ENCODE data around the gene PMIS2.

The PMIS2 gene

DNA sequence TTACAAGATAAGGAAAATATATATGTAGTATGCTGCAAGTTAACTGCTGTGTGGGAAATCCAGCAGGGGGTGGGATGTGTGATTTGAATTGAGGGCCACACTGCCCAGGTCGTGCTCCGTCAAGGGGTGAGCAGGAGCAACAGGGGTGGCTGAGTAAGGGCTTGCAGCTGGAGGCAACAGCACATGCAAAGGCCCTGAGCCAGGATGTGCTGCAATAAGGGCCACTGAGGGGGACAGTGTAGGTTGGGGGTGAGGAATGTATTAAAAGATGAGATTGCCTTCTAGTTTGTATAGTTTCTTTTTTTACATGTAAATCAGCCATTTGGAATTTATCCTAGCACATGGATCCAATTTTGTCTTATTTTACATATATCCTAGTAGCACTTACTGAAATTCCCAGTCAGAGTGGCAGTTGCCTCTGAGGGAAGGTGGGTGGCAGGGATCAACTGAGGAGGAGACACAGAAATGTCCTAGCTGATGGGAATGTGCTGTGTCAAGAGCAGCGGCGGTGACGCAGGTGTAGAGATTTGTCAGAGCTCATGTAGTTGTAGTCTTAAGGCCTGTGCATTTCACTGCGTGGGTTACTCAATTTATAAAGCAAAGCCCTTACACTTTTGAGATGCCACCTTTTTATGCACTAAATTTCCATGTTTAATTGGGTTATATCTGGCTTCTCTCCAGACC lies 37.5 kb downstream of the PMIS2 start:
- DNase-seq (ENCODE audit: insufficient read length, low spot score) (no peak), FAIRE-seq (no peak)

DNA sequence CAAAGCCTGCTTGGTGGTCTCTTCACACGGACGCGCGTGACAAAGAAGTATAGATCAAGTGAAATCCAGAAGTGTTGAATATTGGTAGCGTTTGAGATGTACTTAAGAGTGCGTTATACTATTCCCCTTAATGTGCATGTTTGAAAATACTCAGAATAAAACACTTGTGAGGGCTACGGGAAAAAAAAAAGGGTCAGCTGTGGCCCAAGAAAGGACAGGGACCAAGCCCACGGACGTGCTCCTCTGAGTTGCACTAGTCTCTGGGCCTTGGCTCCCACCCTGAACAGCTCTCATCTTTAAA lies 42.2 kb downstream of the PMIS2 start:
- DNase-seq (ENCODE audit: insufficient read length, low spot score) (no peak), FAIRE-seq (no peak)

GRCh38 chr19:35628565-35629331 lies 42.8 kb downstream of the PMIS2 start, which contains the start of gene RBM42:
TSS of gene RBM42 (plus strand) at chr19:35629036. CDS start at chr19:35629154, 118 bp downstream.
- DNase-seq (ENCODE audit: insufficient read length, low spot score) (peak; percentile 99), FAIRE-seq (peak; percentile 99)

DNA sequence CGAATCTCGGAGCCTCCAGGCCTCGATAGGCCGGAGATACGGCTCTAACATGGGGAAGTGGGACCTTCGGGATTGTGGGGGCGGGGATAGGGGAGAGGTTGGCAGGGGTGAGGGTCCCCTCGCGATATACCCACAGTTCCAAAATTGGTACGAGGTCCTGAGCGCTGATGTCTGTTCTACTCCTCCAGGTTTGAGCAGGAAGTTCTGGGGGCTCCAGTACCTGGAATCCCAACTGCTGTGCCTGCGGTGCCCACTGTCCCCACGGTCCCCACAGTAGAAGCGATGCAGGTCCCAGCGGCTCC lies 43.3 kb downstream of the PMIS2 start:
- DNase-seq (ENCODE audit: insufficient read length, low spot score), result no peak
- no peak for FAIRE-seq

DNA sequence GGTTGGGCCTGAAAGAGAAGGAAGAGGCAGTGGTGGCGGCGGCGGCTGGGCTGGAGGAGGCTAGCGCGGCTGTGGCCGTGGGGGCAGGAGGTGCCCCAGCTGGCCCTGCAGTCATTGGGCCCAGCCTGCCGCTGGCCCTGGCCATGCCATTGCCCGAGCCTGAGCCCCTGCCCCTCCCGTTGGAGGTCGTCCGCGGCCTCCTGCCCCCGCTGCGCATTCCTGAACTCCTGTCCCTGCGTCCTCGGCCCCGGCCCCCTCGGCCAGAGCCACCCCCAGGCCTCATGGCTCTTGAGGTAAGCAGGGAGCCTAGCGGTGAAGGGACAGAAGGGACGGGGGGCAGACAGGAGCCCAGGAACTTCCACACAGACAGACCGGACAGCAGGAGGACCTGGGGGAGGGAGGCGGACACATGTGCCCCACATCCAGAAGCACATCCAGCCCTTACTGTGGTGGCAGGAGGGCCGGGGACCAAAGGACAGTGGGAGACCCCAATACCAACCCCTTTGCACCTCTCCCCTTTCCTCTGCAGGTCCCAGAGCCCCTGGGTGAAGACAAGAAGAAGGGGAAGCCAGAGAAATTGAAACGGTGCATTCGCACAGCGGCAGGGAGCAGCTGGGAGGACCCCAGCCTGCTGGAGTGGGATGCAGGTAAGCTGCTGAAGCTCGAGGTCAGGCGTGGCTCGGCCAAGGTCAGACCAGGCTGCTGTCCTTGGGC lies 47.9 kb downstream of the PMIS2 start:
- FAIRE-seq (no peak), DNase-seq (ENCODE audit: insufficient read length, low spot score) (no peak)

GRCh38 chr19:35636651-35637050 lies 50.7 kb downstream of the PMIS2 start:
- FAIRE-seq (no peak), DNase-seq (ENCODE audit: insufficient read length, low spot score) (no peak)
